Measurements from ENCODE around the gene SLC7A8.
A peak's percentile ranks its signal among the peaks of the same experiment; 100 is the strongest.

Gene SLC7A8

DNA sequence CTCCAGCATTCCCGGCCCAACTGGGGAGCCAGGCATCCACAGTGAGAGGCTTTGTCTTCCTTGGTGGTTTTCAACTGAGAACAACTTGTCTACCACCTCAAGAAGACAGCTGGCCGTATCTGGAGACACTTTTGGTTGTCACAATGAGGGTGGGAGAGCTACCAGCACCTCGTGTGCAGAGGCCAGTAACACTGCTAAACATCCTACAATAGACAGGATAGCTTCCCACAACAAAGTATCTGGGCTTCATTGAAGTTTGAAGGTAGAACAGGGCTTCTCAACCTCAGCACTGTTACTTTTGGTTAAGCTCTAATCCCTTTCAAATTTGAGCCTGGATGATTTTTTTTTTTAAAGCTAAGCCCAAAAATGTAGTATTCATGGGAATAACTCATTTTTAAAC, 10.9 kb downstream of the SLC7A8 start:
- no peak for DNase-seq
- TF ChIP-seq GATA1 (IDR thresholded peaks at IDR 0.05; ENCODE audit: low read depth, low read length): no peak
- no peak for TF ChIP-seq POLR2A (IDR thresholded peaks at IDR 0.05; ENCODE audit: low read length)

DNA sequence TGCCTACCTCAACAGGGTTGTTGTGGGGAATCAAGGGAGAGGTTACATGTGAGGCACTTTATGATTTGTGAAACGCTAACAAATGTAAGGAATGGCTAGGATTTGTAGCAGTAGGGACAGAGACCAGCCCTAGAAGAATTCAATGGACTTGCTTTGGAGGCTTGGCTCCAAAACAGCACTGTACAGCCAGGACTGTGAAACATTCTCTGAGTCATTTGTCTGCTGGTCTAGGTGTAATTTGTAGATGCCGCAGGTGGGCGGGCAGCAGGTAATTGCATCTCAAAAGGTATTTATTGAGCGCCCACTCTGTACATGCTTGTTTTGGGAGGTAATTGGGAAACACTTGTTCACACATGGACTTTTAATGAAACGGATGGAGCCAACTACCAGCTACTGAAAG, 11.4 kb downstream of the SLC7A8 start:
- no peak for TF ChIP-seq GATA1 (IDR thresholded peaks at IDR 0.05; ENCODE audit: low read depth, low read length)
- no peak for TF ChIP-seq POLR2A (IDR thresholded peaks at IDR 0.05; ENCODE audit: low read length)

DNA sequence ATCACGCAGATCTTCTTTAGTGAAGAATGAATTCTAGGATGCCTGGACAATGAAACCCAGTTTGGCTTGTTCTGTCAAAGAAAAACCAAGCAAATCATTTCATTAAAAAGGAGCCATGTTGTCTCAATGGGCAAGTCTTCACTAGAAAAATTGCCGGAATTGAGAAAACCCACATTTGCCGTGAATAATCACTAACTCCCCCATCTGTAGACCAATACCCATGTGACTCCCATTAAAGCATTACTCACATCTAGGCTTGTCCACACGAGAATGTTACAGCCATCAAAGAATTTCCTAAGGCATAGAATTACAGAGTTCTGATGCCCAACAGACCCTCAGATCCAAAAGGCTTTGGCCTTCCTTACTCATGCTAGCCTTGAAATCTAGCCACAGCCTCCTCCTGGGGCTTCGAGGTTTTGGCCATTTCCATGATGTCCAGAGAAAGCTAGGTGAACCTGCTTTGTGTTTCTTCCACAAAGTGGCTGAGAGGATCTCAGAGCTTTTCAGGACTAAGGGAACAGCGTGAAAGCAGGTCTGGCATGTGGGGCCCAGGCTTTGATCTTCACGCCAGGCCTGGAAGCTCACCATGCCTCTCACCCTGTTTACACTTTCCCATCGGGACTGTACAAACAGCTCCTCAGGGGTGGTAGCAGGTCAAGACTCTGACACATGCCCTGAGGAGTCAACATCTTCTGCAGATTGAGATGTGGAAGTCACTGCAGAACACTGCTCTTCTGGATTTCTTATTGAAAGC, 12.1 kb downstream of the SLC7A8 start:
- no peak for DNase-seq

More for the DNA sequence above, 11.4 kb downstream of the SLC7A8 start:
- DNase-seq: no peak

DNA sequence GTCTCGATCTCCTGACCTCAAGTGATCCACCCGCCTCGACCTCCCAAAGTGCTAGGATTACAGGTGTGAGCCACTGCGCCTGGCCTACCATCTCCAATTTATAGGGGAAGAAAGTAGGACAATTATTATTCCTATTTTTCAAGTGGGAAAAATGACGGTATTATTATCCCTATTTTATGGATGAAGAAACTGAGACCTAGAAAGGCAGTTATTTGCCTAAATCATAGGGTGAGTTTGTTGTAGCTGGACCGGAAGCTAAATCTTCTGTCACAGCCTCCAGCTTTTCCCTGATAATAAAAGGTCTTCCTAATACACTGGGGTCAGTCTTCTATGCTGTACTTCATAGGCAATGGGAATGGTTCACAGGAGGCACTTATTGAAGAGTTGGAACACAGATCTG, 13.8 kb downstream of the SLC7A8 start:
- no peak for DNase-seq
- TF ChIP-seq GATA1 (IDR thresholded peaks at IDR 0.05; ENCODE audit: low read depth, low read length) (no peak), POLR2A (IDR thresholded peaks at IDR 0.05; ENCODE audit: low read length) (no peak)

More for the DNA sequence above, 12.1 kb downstream of the SLC7A8 start:
- no peak for TF ChIP-seq POLR2A (IDR thresholded peaks at IDR 0.05; ENCODE audit: low read length)
- TF ChIP-seq GATA1 (IDR thresholded peaks at IDR 0.05; ENCODE audit: low read depth, low read length): no peak

DNA sequence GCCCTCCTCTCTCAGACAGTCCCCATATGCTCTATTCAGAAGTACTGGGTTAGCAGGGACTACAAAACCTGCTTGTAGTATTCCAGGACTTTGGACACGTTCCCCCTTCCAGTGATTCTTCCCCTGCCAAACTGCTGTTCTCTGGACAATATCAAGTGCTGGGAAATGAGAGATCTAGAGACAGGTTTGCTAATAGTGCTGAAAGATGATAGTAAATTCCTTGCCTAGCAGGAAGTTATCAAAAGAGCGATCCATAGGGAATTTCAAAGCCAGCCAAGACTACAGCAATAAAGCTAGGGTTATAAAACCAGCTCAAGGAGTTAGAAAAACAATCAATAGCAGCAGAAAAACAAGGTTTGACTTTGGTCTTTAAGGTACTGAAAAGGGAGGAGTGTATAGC, 15.2 kb downstream of the SLC7A8 start:
- no peak for DNase-seq
- TF ChIP-seq GATA1 (IDR thresholded peaks at IDR 0.05; ENCODE audit: low read depth, low read length): no peak
- TF ChIP-seq POLR2A (IDR thresholded peaks at IDR 0.05; ENCODE audit: low read length): no peak

DNA sequence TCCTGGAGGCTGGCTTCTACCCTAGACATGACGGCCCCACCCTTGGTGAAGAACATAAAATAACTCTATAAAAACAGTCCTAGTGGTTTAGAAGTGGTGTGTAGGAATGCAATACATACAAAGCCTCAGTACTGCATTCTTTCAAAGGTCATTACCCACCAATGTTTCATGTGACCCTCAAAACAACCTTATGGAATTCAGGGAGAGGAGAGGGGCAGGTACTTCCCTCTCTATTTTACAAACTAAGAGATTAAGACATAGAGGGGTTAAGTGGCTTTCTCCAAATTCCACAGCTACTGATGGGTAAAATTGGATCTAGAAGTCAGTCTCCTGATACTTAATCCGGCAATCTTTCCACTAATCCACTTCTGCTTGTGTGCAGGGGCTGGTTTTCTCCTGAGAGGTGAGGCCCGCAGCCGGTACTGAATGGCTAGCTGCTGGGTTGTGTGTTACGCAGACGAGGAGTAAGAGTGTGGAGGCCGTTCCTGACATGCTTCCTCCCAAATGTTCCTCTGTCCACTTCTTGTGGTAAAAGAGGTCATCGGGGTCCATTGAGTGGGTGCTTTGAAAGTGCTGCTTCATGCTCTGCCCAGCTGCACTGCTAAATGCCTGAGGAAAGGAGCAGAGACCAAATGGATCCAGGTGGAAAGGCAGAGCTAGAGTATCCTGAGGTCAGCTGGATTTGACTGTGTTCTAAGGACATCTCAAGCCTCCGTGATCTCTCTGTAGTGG, 16.2 kb downstream of the SLC7A8 start:
- no peak for DNase-seq

DNA sequence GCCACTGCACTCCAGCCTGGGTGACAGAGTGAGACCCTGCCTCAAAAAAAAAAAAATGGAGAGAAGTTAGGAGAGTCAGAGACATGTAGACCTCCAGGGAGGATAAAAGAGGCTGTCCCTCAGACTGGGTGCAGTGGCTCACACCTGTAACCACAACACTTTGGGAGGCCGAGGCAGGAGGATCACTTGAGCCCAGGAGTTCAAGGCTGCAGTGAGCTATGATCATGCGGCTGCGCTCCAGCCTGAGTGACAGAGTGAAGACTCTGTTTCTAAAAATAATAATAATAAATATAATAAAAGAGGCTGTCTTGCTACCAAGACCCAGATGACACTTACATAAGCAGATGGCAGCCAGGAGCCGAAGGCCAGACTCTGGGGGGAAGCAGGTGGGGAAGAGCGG, 18.5 kb downstream of the SLC7A8 start:
- no peak for DNase-seq
- TF ChIP-seq GATA1 (IDR thresholded peaks at IDR 0.05; ENCODE audit: low read depth, low read length) (no peak), POLR2A (IDR thresholded peaks at IDR 0.05; ENCODE audit: low read length) (no peak)

More for the DNA sequence above, 16.2 kb downstream of the SLC7A8 start:
- TF ChIP-seq POLR2A (IDR thresholded peaks at IDR 0.05; ENCODE audit: low read length) (no peak), GATA1 (IDR thresholded peaks at IDR 0.05; ENCODE audit: low read depth, low read length) (no peak)

DNA sequence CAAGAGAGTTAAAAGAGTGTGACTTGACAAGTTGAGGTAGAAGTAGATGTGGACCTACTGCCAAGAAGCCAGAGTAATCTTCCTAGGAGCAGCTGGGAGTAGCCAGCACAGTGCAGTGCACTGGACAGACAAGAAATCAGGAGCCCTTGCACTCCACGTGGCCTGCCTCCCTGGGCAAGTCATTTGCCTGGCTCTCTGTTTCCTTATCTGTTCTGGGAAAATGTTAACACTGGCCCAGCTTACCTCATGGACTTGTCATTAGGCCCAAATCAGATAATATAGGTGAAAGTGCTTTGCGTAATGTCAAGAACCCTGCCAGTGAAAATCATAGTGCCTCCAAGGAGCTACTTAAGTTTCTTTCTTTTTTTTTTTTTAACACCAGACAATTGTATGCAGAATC, 19.2 kb downstream of the SLC7A8 start:
- TF ChIP-seq POLR2A (IDR thresholded peaks at IDR 0.05; ENCODE audit: low read length): no peak
- TF ChIP-seq GATA1 (IDR thresholded peaks at IDR 0.05; ENCODE audit: low read depth, low read length): no peak
- no peak for DNase-seq

DNA sequence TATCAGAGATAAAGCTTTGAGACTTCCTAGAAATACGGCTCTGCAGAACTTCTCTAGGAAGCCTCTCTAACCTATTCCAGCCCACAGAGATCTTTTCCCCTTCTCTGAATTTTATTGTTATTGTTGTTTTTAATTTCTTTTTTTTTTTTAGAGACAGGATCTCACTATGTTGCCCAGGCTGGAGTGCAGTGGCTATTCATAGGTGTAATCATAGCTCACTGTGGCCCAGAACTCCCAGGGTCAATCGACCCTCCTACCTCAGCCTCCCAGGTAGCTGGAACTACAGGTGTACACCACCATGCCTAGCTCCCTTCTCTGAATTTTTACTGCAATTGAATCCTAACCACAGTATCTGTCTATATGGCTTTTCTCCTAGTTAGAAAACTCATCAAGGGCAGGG, 19.6 kb downstream of the SLC7A8 start:
- no peak for TF ChIP-seq GATA1 (IDR thresholded peaks at IDR 0.05; ENCODE audit: low read depth, low read length)
- TF ChIP-seq POLR2A (IDR thresholded peaks at IDR 0.05; ENCODE audit: low read length): no peak

DNA sequence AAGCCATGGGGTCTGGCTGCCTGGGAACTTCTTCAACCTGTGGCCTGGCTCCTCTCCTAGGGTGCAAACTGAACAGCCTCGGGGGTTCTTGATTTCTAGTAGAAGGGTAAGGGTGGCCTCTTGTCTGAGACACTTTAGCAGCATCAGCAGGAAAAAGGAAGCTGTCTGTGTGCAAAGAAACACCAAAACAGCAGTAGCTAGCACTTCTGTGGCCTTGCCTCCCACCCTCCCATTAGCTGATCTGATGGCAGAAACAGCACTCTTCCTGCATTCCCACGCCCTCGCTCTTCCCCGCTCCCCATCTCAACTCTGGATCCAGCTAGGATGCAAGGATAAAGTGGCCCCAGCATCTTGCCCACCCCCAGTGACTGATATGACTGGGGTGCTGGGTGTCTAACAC, 20.7 kb downstream of the SLC7A8 start:
- TF ChIP-seq GATA1 (IDR thresholded peaks at IDR 0.05; ENCODE audit: low read depth, low read length) (no peak), POLR2A (IDR thresholded peaks at IDR 0.05; ENCODE audit: low read length) (no peak)
- no peak for DNase-seq

More for the DNA sequence above, 19.6 kb downstream of the SLC7A8 start:
- no peak for DNase-seq

DNA sequence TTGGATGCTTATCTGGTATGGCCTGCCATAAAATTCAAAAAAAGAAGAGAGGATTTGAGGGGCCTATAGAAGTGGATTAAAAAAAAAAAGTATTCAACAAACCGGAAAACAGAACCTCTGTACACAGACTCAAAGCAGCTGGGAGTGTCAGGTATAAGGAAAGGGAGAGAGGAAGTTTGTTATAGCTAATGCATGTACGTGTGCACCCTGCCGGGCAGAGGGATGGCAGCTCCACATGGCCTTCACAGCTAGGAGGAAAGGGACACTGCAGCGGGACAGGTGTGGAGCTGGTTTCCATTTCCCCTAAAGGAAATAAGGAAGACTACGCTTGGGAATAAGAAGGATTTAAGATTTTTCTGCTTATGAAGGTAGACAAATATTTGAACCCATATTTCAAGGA, 21.5 kb downstream of the SLC7A8 start:
- TF ChIP-seq GATA1 (IDR thresholded peaks at IDR 0.05; ENCODE audit: low read depth, low read length): no peak
- TF ChIP-seq POLR2A (IDR thresholded peaks at IDR 0.05; ENCODE audit: low read length): no peak
- no peak for DNase-seq

DNA sequence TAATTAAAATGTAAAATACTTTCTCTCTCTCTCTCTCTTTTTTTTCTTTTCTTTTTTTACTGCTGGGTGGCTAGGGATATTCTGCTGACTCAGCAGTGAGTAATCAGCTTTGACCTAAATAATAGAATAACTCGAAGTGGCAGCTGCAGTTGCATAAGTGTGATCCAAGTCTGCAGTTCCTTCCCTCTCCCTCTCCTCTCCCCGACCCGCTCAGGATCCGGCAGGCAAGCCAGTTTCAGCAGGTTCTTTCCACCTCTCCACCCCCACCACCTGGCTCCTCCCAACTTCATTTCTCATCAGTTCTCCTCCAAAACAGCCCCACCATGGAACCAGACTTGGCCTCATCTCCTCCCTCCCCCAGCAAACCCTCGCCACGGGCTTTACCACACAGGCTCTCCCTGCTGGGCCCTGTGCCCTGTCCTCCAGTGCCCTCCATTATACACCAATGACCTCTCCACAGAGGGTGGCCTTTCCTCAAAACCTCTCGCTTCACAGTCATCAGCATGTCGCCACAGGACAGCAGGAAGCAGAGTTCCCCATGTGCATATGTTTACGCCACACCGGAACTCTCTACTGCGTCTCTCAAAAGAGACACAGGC, 22.4 kb downstream of the SLC7A8 start:
- TF ChIP-seq GATA1 (IDR thresholded peaks at IDR 0.05; ENCODE audit: low read depth, low read length): no peak
- TF ChIP-seq POLR2A (IDR thresholded peaks at IDR 0.05; ENCODE audit: low read length): no peak
- peak in 1 of 2 experiments; percentile 30 for DNase-seq

DNA sequence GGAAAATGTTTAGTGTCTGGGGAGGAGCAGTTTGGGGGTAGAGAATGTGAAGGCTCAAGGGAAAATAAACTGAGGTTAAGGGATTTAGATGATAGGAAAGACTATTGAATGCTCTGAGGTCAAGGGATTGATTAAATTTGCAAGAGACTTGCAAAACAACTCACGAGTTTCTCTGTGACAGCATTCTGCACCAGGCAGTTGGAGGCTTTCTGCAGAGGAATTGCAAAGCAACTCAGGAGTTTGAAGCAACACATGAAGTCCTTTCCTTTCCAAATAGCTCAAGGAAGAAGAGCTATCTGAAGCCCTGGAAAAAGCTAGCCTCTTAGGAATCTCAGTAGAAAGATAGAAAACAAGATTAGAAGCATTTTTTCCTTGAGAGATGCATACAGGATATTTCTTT, 23.9 kb downstream of the SLC7A8 start:
- TF ChIP-seq GATA1 (IDR thresholded peaks at IDR 0.05; ENCODE audit: low read depth, low read length): no peak
- no peak for TF ChIP-seq POLR2A (IDR thresholded peaks at IDR 0.05; ENCODE audit: low read length)
- DNase-seq: no peak

DNA sequence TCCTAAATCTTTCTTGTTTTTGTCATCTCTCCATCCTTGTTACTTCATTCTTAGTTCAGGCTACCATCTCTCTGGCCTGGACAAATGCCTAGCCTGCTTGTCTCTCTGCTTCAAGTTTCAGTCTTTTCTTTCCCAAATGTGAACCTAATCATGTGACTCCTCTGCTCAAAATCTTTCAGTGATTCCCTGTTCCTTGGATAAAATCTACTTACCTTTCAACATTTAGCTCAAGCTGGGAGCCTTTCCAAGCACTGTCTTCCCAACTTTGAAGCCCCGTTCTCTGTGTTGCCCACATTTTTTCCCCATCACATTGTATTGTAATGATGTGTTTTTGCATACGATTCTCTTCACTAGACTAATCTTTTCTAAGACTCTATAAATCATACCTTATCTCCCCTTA, 24.7 kb downstream of the SLC7A8 start:
- DNase-seq: no peak
- TF ChIP-seq POLR2A (IDR thresholded peaks at IDR 0.05; ENCODE audit: low read length): no peak
- no peak for TF ChIP-seq GATA1 (IDR thresholded peaks at IDR 0.05; ENCODE audit: low read depth, low read length)
